T-cell (primary cell): Measurements from ENCODE around the gene ACOT13. TPM values are rescaled to one million over a fixed set of nuclear protein-coding genes. Genes with fewer than 3 reads are reported as not detected.
"Not testable (repeated sequence)": the region's sequence is repeated elsewhere in the genome, so short reads cannot be mapped to it uniquely, and the experiment has no call there.

Experiments
- ATAC-seq, 4 experiments: fragments of 200-7000 bp in 3 of 4; fragments of 150-1000 bp in 1 of 4; cut with Tn5 transposase; replicated peaks in 1 of 4; 1 replicate in 3 of 4; 2 replicates in 1 of 4; pipeline ENCODE4 v1.10.0; 2021; ENCODE audit warnings: moderate library complexity in 3 of 4, mild to moderate bottlenecking in 2 of 4, moderate number of reproducible peaks in 1 of 4
- CTCF ChIA-PET, 2 donors: fragments of 300-600 bp; sonication (Branson Sonifier 250); formaldehyde crosslinking; loops; one replicate each; lab custom pipeline; 2022; ENCODE audit warnings: antibody characterized with exemption in 2 of 2; lab: Charles Lee
- POLR2A ChIA-PET, 2 donors: fragments of 300-600 bp; sonication (Branson Sonifier 250); formaldehyde crosslinking; loops; one replicate each; lab custom pipeline; 2022; ENCODE audit warnings: antibody characterized with exemption in 2 of 2; lab: Charles Lee
- DNase-seq, 35 experiments: peaks; one replicate each; pipeline versions ENCODE4 v3.0.0 to v3.0.0-alpha.2; 2013 to 2023
- H3K27ac ChIP-seq: one replicate; pipeline ENCODE4 v1.5.1; 2013; ENCODE audit warnings: low read length
- H3K27me3 ChIP-seq, 2 experiments: replicated peaks in 1 of 2; 1 replicate in 1 of 2; 2 replicates in 1 of 2; pipeline versions ENCODE4 v1.6.1 to v1.7.0; 2013; ENCODE audit warnings: low read length in 1 of 2, mixed read lengths in 1 of 2; ENCODE audit not compliant: control insufficient read depth in 2 of 2, insufficient read depth in 2 of 2; ENCODE audit errors: extremely low read depth in 1 of 2
- H3K36me3 ChIP-seq, 2 donors: 1 replicate in 1 of 2; 2 replicates in 1 of 2; pipeline versions ENCODE4 v1.6.1 to v1.7.0; 2013; ENCODE audit warnings: low read length in 1 of 2; ENCODE audit not compliant: control insufficient read depth in 2 of 2, insufficient read depth in 1 of 2; ENCODE audit errors: extremely low read depth in 1 of 2
- H3K4me1 ChIP-seq, 2 experiments: 1 replicate in 1 of 2; 2 replicates in 1 of 2; pipeline versions ENCODE4 v1.6.1 to v1.7.0; 2013; ENCODE audit warnings: low read length in 2 of 2, mixed read lengths in 1 of 2; ENCODE audit not compliant: insufficient read depth in 2 of 2, control insufficient read depth in 1 of 2; ENCODE audit errors: extremely low read depth in 1 of 2
- H3K4me3 ChIP-seq, 2 donors: 1 replicate in 1 of 2; 2 replicates in 1 of 2; pipeline versions ENCODE4 v1.5.1 to v1.7.0; 2013; ENCODE audit warnings: mild to moderate bottlenecking in 2 of 2, low read length in 1 of 2, moderate library complexity in 1 of 2; ENCODE audit not compliant: control insufficient read depth in 1 of 2; ENCODE audit errors: extremely low read depth in 1 of 2
- H3K9me3 ChIP-seq: 2 replicates; pipeline ENCODE4 v1.7.0; 2013
- H3K27ac Mint-ChIP-seq, 2 donors: one replicate each; pipeline ENCODE4 v1.8.0; 2020 to 2021; ENCODE audit warnings: mild to moderate bottlenecking in 2 of 2, mixed read lengths in 2 of 2
- H3K27me3 Mint-ChIP-seq, 2 donors: one replicate each; pipeline ENCODE4 v1.8.0; 2021 to 2022; ENCODE audit warnings: mixed read lengths in 2 of 2
- H3K36me3 Mint-ChIP-seq: one replicate; pipeline ENCODE4 v1.8.0; 2021; ENCODE audit warnings: mixed read lengths
- H3K4me1 Mint-ChIP-seq, 3 donors: one replicate each; pipeline ENCODE4 v1.8.0; 2020 to 2022; ENCODE audit warnings: mixed read lengths in 3 of 3, mild to moderate bottlenecking in 1 of 3
- H3K4me3 Mint-ChIP-seq, 3 donors: one replicate each; pipeline ENCODE4 v1.8.0; 2020 to 2022; ENCODE audit warnings: mild to moderate bottlenecking in 3 of 3, mixed read lengths in 3 of 3, moderate library complexity in 3 of 3
- H3K9me3 Mint-ChIP-seq, 3 donors: one replicate each; pipeline ENCODE4 v1.8.0; 2020 to 2022; ENCODE audit warnings: mixed read lengths in 3 of 3
- WGBS: methylation state at CpG from one replicate; pipeline ENCODE4 v1.1.5; 2013; ENCODE audit warnings: missing lambda C conversion rate; ENCODE audit not compliant: insufficient coverage; 5-methylcytosine and 5-hydroxymethylcytosine counted together
- total RNA-seq, 35 experiments: library from RNA in 6 of 35; stranded (reverse) in 6 of 35; fragments of 120-200 nt in 1 of 35; gene quantifications; one replicate each; pipeline versions ENCODE4 v1.2.1 to v1.2.4 and lab custom pipeline; 2013 to 2026

ACOT13 gene
- total RNA-seq, 5 donors from 2014 or later (not counting 1 experiment from before 2014, with no cell fraction given): 4.2 to 10.9 (median 9.5) TPM

- Mint-ChIP-seq H3K27ac (no peak overlapping the region), H3K4me1 (peaks cover 0 to 10% (median 7%) of the 10 kb centered on the region in 3 donors), H3K9me3 (no peaks in the 10 kb centered on the region), H3K36me3 (no peaks in the 10 kb centered on the region), H3K27me3 (peaks cover 0 to 2% of the 10 kb centered on the region in 2 donors), H3K4me3 (no peak overlapping the region)
- CTCF ChIA-PET: interaction anchor here in 1 of 2 donors (0.6 kb wide), 1 partner anchor 8 kb away, joined by 3 read pairs; no protein-coding TSS in a partner anchor
- POLR2A ChIA-PET: no interaction called here
- H3K27me3 ChIP-seq: no peaks in the 10 kb centered on the region
- DNase-seq: no peak
- no peak for ATAC-seq
- no peaks in the 10 kb centered on the region for H3K36me3 ChIP-seq
- no peak overlapping the region for H3K27ac ChIP-seq
- no peak overlapping the region for H3K4me3 ChIP-seq
- H3K9me3 ChIP-seq: no peaks in the 10 kb centered on the region
- no peaks in the 10 kb centered on the region for H3K4me1 ChIP-seq
- 100% methylated on average over 1 of the region's 3 CpGs for WGBS
Measured at GRCh38 chr6:24743944-24744335, 77.1 kb downstream of the ACOT13 start.

GRCh38 chr6:24744911-24745310 lies 78.0 kb downstream of the ACOT13 start:
- H3K9me3 Mint-ChIP-seq: no peaks in the 10 kb centered on the region
- ChIA-PET CTCF (interaction anchor here in 1 of 2 donors (0.7 kb wide), 1 partner anchor 37 kb away, joined by 3 read pairs; no protein-coding TSS in a partner anchor), POLR2A (interaction anchor here in 1 of 2 donors (0.7 to 1.1 kb wide), 2 partner anchors 10 to 17 kb away, joined by 3 to 4 read pairs; no protein-coding TSS in a partner anchor)
- DNase-seq: no peak
- Histone ChIP-seq H3K27ac (no peak overlapping the region), H3K36me3 (no peaks in the 10 kb centered on the region), H3K27me3 (no peaks in the 10 kb centered on the region), H3K9me3 (no peaks in the 10 kb centered on the region), H3K4me3 (no peak overlapping the region), H3K4me1 (no peaks in the 10 kb centered on the region)
- no peak overlapping the region for H3K27ac Mint-ChIP-seq
- no peak for ATAC-seq
- H3K4me1 Mint-ChIP-seq: peaks cover 0 to 10% (median 7%) of the 10 kb centered on the region in 3 donors
- 50% methylated on average over 1 of the region's 5 CpGs for WGBS
- no peaks in the 10 kb centered on the region for H3K36me3 Mint-ChIP-seq
- no peak overlapping the region for H3K4me3 Mint-ChIP-seq
- peaks cover 0 to 5% of the 10 kb centered on the region in 2 donors for H3K27me3 Mint-ChIP-seq

- ATAC-seq: no peak
- Mint-ChIP-seq H3K4me3 (no peak overlapping the region), H3K27ac (no peak overlapping the region), H3K36me3 (no peaks in the 10 kb centered on the region), H3K9me3 (no peaks in the 10 kb centered on the region), H3K27me3 (peaks cover 0 to 5% of the 10 kb centered on the region in 2 donors), H3K4me1 (no peaks in the 10 kb centered on the region)
- Histone ChIP-seq H3K27me3 (no peaks in the 10 kb centered on the region), H3K36me3 (no peaks in the 10 kb centered on the region), H3K9me3 (no peaks in the 10 kb centered on the region), H3K4me1 (no peaks in the 10 kb centered on the region), H3K27ac (no peak overlapping the region), H3K4me3 (no peak overlapping the region)
- CTCF ChIA-PET: interaction anchor here in 1 of 2 donors (0.6 kb wide), 1 partner anchor 25 kb away, joined by 3 read pairs; no protein-coding TSS in a partner anchor
- POLR2A ChIA-PET: no interaction called here
- no peak for DNase-seq
- WGBS: no CpG with 5 or more reads among the region's 3 CpGs
Measured at GRCh38 chr6:24749297-24749696, 82.4 kb downstream of the ACOT13 start.

- DNase-seq, H3K36me3 ChIP-seq, H3K4me1 ChIP-seq, H3K4me3 ChIP-seq, ATAC-seq, H3K36me3 Mint-ChIP-seq, H3K9me3 Mint-ChIP-seq, H3K27ac ChIP-seq, H3K9me3 ChIP-seq, POLR2A ChIA-PET, H3K27me3 Mint-ChIP-seq, H3K4me3 Mint-ChIP-seq, CTCF ChIA-PET, H3K27me3 ChIP-seq, H3K27ac Mint-ChIP-seq, H3K4me1 Mint-ChIP-seq: not testable (repeated sequence)
- no CpG with 5 or more reads among the region's 3 CpGs for WGBS
Measured at GRCh38 chr6:24750878-24751277, 84.0 kb downstream of the ACOT13 start.

- Histone ChIP-seq H3K4me1 (no peaks in the 10 kb centered on the region), H3K27me3 (no peaks in the 10 kb centered on the region), H3K9me3 (no peaks in the 10 kb centered on the region), H3K4me3 (no peak overlapping the region), H3K27ac (no peak overlapping the region), H3K36me3 (no peaks in the 10 kb centered on the region)
- Mint-ChIP-seq H3K27me3 (peaks cover 0 to 5% of the 10 kb centered on the region in 2 donors), H3K36me3 (no peaks in the 10 kb centered on the region), H3K4me1 (no peaks in the 10 kb centered on the region), H3K9me3 (no peaks in the 10 kb centered on the region), H3K4me3 (no peak overlapping the region), H3K27ac (no peak overlapping the region)
- DNase-seq: no peak
- WGBS: 61% methylated on average over 2 of the region's 2 CpGs
- ChIA-PET POLR2A (no interaction called here), CTCF (no interaction called here)
- no peak for ATAC-seq
Measured at GRCh38 chr6:24752503-24752902, 85.6 kb downstream of the ACOT13 start.

GRCh38 chr6:24752917-24753492 lies 86.1 kb downstream of the ACOT13 start:
- Histone ChIP-seq H3K4me3 (no peak overlapping the region), H3K4me1 (no peaks in the 10 kb centered on the region), H3K27me3 (no peaks in the 10 kb centered on the region), H3K36me3 (no peaks in the 10 kb centered on the region), H3K27ac (no peak overlapping the region), H3K9me3 (no peaks in the 10 kb centered on the region)
- ChIA-PET POLR2A (interaction anchor here in 1 of 2 donors (0.9 kb wide), 1 partner anchor 20 kb away, joined by 3 read pairs; no protein-coding TSS in a partner anchor), CTCF (no interaction called here)
- Mint-ChIP-seq H3K27me3 (peaks cover 0 to 5% of the 10 kb centered on the region in 2 donors), H3K36me3 (no peaks in the 10 kb centered on the region), H3K9me3 (no peaks in the 10 kb centered on the region), H3K27ac (no peak overlapping the region), H3K4me3 (no peak overlapping the region), H3K4me1 (no peaks in the 10 kb centered on the region)
- DNase-seq (no peak), ATAC-seq (no peak)
- no CpG with 5 or more reads among the region's 1 CpG for WGBS
